Measurements from ENCODE around the gene ATF7IP.
"Not testable (repeated sequence)": the region's sequence is repeated elsewhere in the genome, so short reads cannot be mapped to it uniquely, and the experiment has no call there.

Gene ATF7IP

GRCh38 chr12:14365294-14366208, at the start of gene ATF7IP:
TSS of gene ATF7IP (plus strand) at chr12:14365682. CDS start at chr12:14423916, 58,234 bp downstream.
- no peaks in the 10 kb centered on the region for H3K4me1 ChIP-seq (ENCODE audit: insufficient read depth, insufficient read length)
- peaks cover 7% of the 10 kb centered on the region for H3K36me3 ChIP-seq (ENCODE audit: insufficient read depth, insufficient read length, low read length)
- peak; percentile 97 for DNase-seq (ENCODE audit: low read depth, low spot score)

GRCh38 chr12:14317362-14318146, 47.9 kb upstream of the ATF7IP start:
- no peaks in the 10 kb centered on the region for H3K9me3 ChIP-seq (ENCODE audit: insufficient read depth, low read length)
- TF ChIP-seq YY1 (IDR thresholded peaks at IDR 0.05; ENCODE audit: insufficient read depth, insufficient read length) (no peak), ZNF274 (IDR thresholded peaks at IDR 0.05; ENCODE audit: low read depth, low read length) (no peak), SUZ12 (IDR thresholded peaks at IDR 0.05; ENCODE audit: extremely low read depth, insufficient read depth, insufficient read length) (no peak)
- no peak overlapping the region for H3K4me3 ChIP-seq (ENCODE audit: insufficient read length, low read depth)
- H3K36me3 ChIP-seq (ENCODE audit: insufficient read depth, insufficient read length, low read length): no peaks in the 10 kb centered on the region
- H3K27me3 ChIP-seq (ENCODE audit: insufficient read depth, insufficient read length): no peaks in the 10 kb centered on the region
- DNase-seq (ENCODE audit: low read depth, low spot score): no peak
- no peak overlapping the region for H3K9ac ChIP-seq (ENCODE audit: insufficient read length, low read depth)
- H3K4me1 ChIP-seq (ENCODE audit: insufficient read depth, insufficient read length): no peaks in the 10 kb centered on the region

More at GRCh38 chr12:14365294-14366208, at the start of gene ATF7IP:
- peak within 1 kb of the TSS; percentile 54 for H3K4me3 ChIP-seq (ENCODE audit: insufficient read length, low read depth)
- TF ChIP-seq YY1 (IDR thresholded peaks at IDR 0.05; ENCODE audit: insufficient read depth, insufficient read length) (peak; percentile 51), ZNF274 (IDR thresholded peaks at IDR 0.05; ENCODE audit: low read depth, low read length) (no peak), SUZ12 (IDR thresholded peaks at IDR 0.05; ENCODE audit: extremely low read depth, insufficient read depth, insufficient read length) (no peak)
- H3K27me3 ChIP-seq (ENCODE audit: insufficient read depth, insufficient read length): no peaks in the 10 kb centered on the region
- peaks cover 6% of the 10 kb centered on the region; the same call in 1 of the 2 replicates for H3K9me3 ChIP-seq (ENCODE audit: insufficient read depth, low read length)
- peak within 1 kb of the TSS; percentile 73 for H3K9ac ChIP-seq (ENCODE audit: insufficient read length, low read depth)

GRCh38 chr12:14319704-14320427, 45.6 kb upstream of the ATF7IP start:
- H3K9me3 ChIP-seq (ENCODE audit: insufficient read depth, low read length); H3K36me3 ChIP-seq (ENCODE audit: insufficient read depth, insufficient read length, low read length); DNase-seq (ENCODE audit: low read depth, low spot score); H3K4me1 ChIP-seq (ENCODE audit: insufficient read depth, insufficient read length); H3K27me3 ChIP-seq (ENCODE audit: insufficient read depth, insufficient read length); H3K4me3 ChIP-seq (ENCODE audit: insufficient read length, low read depth); H3K9ac ChIP-seq (ENCODE audit: insufficient read length, low read depth): not testable (repeated sequence)

- Histone ChIP-seq H3K4me1 (ENCODE audit: insufficient read depth, insufficient read length) (no peaks in the 10 kb centered on the region), H3K9me3 (ENCODE audit: insufficient read depth, low read length) (no peaks in the 10 kb centered on the region), H3K9ac (ENCODE audit: insufficient read length, low read depth) (no peak overlapping the region), H3K36me3 (ENCODE audit: insufficient read depth, insufficient read length, low read length) (no peaks in the 10 kb centered on the region), H3K4me3 (ENCODE audit: insufficient read length, low read depth) (no peak overlapping the region), H3K27me3 (ENCODE audit: insufficient read depth, insufficient read length) (no peaks in the 10 kb centered on the region)
- DNase-seq (ENCODE audit: low read depth, low spot score): no peak
- TF ChIP-seq YY1 (IDR thresholded peaks at IDR 0.05; ENCODE audit: insufficient read depth, insufficient read length) (no peak), SUZ12 (IDR thresholded peaks at IDR 0.05; ENCODE audit: extremely low read depth, insufficient read depth, insufficient read length) (no peak), ZNF274 (IDR thresholded peaks at IDR 0.05; ENCODE audit: low read depth, low read length) (no peak)
Observed at GRCh38 chr12:14322403-14322802, 43.1 kb upstream of the ATF7IP start.

GRCh38 chr12:14325716-14326343, 39.7 kb upstream of the ATF7IP start:
- Histone ChIP-seq H3K9me3 (ENCODE audit: insufficient read depth, low read length) (no peaks in the 10 kb centered on the region), H3K36me3 (ENCODE audit: insufficient read depth, insufficient read length, low read length) (no peaks in the 10 kb centered on the region), H3K4me1 (ENCODE audit: insufficient read depth, insufficient read length) (no peaks in the 10 kb centered on the region), H3K4me3 (ENCODE audit: insufficient read length, low read depth) (no peak overlapping the region), H3K9ac (ENCODE audit: insufficient read length, low read depth) (no peak overlapping the region), H3K27me3 (ENCODE audit: insufficient read depth, insufficient read length) (no peaks in the 10 kb centered on the region)
- DNase-seq (ENCODE audit: low read depth, low spot score): no peak
- no peak for TF ChIP-seq YY1 (IDR thresholded peaks at IDR 0.05; ENCODE audit: insufficient read depth, insufficient read length)
- no peak for TF ChIP-seq SUZ12 (IDR thresholded peaks at IDR 0.05; ENCODE audit: extremely low read depth, insufficient read depth, insufficient read length)
- TF ChIP-seq ZNF274 (IDR thresholded peaks at IDR 0.05; ENCODE audit: low read depth, low read length): no peak

- Histone ChIP-seq H3K27me3 (ENCODE audit: insufficient read depth, insufficient read length) (no peaks in the 10 kb centered on the region), H3K36me3 (ENCODE audit: insufficient read depth, insufficient read length, low read length) (no peaks in the 10 kb centered on the region), H3K9ac (ENCODE audit: insufficient read length, low read depth) (no peak overlapping the region), H3K4me1 (ENCODE audit: insufficient read depth, insufficient read length) (no peaks in the 10 kb centered on the region), H3K9me3 (ENCODE audit: insufficient read depth, low read length) (peaks cover under 1% of the 10 kb centered on the region), H3K4me3 (ENCODE audit: insufficient read length, low read depth) (no peak overlapping the region)
- TF ChIP-seq SUZ12 (IDR thresholded peaks at IDR 0.05; ENCODE audit: extremely low read depth, insufficient read depth, insufficient read length) (no peak), ZNF274 (IDR thresholded peaks at IDR 0.05; ENCODE audit: low read depth, low read length) (no peak), YY1 (IDR thresholded peaks at IDR 0.05; ENCODE audit: insufficient read depth, insufficient read length) (no peak)
- DNase-seq (ENCODE audit: low read depth, low spot score): no peak
Observed at GRCh38 chr12:14326699-14327098, 38.8 kb upstream of the ATF7IP start.

All from NT2/D1 (cell line).